ENCODE results near the gene FOXP1.

DNA sequence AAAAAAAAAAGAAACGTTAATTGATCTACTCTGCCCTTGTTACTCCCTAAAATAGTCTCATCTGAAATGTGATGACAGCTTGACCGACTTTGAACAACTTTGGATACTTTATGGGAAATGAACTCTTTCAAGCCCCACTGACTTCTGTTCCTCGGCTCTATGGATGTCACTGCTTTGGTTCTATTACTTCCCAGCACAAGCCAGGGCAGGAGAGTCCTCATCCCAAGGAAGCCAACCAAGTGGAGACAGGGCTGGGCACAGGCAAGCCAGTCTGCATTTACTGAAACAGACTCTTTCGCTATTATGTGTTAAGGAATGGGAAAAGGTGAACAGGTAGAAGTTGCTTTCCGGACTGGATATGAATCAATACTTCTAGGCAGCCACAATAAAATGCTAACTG lies 444.0 kb downstream of the FOXP1 start:
- TF ChIP-seq, protein P1, sequence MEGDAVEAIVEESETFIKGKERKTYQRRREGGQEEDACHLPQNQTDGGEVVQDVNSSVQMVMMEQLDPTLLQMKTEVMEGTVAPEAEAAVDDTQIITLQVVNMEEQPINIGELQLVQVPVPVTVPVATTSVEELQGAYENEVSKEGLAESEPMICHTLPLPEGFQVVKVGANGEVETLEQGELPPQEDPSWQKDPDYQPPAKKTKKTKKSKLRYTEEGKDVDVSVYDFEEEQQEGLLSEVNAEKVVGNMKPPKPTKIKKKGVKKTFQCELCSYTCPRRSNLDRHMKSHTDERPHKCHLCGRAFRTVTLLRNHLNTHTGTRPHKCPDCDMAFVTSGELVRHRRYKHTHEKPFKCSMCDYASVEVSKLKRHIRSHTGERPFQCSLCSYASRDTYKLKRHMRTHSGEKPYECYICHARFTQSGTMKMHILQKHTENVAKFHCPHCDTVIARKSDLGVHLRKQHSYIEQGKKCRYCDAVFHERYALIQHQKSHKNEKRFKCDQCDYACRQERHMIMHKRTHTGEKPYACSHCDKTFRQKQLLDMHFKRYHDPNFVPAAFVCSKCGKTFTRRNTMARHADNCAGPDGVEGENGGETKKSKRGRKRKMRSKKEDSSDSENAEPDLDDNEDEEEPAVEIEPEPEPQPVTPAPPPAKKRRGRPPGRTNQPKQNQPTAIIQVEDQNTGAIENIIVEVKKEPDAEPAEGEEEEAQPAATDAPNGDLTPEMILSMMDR (IDR thresholded peaks at IDR 0.05), result no peak
- TF ChIP-seq POLR2AphosphoS5 (IDR thresholded peaks at IDR 0.05; ENCODE audit: low read depth, low read length), result no peak
- TF ChIP-seq, protein P2, sequence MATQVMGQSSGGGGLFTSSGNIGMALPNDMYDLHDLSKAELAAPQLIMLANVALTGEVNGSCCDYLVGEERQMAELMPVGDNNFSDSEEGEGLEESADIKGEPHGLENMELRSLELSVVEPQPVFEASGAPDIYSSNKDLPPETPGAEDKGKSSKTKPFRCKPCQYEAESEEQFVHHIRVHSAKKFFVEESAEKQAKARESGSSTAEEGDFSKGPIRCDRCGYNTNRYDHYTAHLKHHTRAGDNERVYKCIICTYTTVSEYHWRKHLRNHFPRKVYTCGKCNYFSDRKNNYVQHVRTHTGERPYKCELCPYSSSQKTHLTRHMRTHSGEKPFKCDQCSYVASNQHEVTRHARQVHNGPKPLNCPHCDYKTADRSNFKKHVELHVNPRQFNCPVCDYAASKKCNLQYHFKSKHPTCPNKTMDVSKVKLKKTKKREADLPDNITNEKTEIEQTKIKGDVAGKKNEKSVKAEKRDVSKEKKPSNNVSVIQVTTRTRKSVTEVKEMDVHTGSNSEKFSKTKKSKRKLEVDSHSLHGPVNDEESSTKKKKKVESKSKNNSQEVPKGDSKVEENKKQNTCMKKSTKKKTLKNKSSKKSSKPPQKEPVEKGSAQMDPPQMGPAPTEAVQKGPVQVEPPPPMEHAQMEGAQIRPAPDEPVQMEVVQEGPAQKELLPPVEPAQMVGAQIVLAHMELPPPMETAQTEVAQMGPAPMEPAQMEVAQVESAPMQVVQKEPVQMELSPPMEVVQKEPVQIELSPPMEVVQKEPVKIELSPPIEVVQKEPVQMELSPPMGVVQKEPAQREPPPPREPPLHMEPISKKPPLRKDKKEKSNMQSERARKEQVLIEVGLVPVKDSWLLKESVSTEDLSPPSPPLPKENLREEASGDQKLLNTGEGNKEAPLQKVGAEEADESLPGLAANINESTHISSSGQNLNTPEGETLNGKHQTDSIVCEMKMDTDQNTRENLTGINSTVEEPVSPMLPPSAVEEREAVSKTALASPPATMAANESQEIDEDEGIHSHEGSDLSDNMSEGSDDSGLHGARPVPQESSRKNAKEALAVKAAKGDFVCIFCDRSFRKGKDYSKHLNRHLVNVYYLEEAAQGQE (IDR thresholded peaks at IDR 0.05; ENCODE audit: insufficient read depth in 1 of 2, low read depth in 2 of 2, low read length in 1 of 2), result no peak
- TF ChIP-seq SIN3A (IDR thresholded peaks at IDR 0.05; ENCODE audit: borderline replicate concordance, insufficient read depth, low read depth, low read length), result no peak
- TF ChIP-seq TCF7L2 (IDR thresholded peaks at IDR 0.05; ENCODE audit: low read depth, low read length), result no peak

Data from Panc1 (cell line).